Kidney (tissue), 14 donors: ENCODE measurements around the gene CHML. TPM values are rescaled to one million over a fixed set of nuclear protein-coding genes. Genes with fewer than 3 reads are reported as not detected.

Source experiments
- DNase-seq, 5 donors: peaks; one replicate each; pipeline ENCODE4 v3.0.0-alpha.2; 2013 to 2020
- FAIRE-seq: peaks from 2 replicates; lab custom pipeline; 2012; peaks lifted over from hg19 to GRCh38; lab: Jason Lieb, UNC
- H3K27ac ChIP-seq, 2 donors: one replicate each; pipeline ENCODE4 v1.7.0; 2013; ENCODE audit warnings: low read depth in 2 of 2, low read length in 2 of 2, inconsistent platforms in 1 of 2
- H3K27me3 ChIP-seq: one replicate; pipeline ENCODE4 v1.7.1; 2013; ENCODE audit warnings: low read length, inconsistent platforms; ENCODE audit not compliant: control insufficient read depth, insufficient read depth
- H3K36me3 ChIP-seq, 3 donors: one replicate each; pipeline versions ENCODE4 v1.7.0 to v1.7.1; 2013; ENCODE audit warnings: low read length in 3 of 3, control low read depth in 1 of 3, inconsistent platforms in 1 of 3; ENCODE audit not compliant: insufficient read depth in 3 of 3, control insufficient read depth in 2 of 3
- H3K4me1 ChIP-seq, 3 donors: one replicate each; pipeline versions ENCODE4 v1.7.0 to v1.7.1; 2013; ENCODE audit warnings: low read length in 3 of 3, inconsistent platforms in 1 of 3, low read depth in 1 of 3; ENCODE audit not compliant: control insufficient read depth in 2 of 3, insufficient read depth in 2 of 3
- H3K4me3 ChIP-seq, 3 donors: one replicate each; pipeline versions ENCODE4 v1.7.0 to v1.8.1; 2013; ENCODE audit warnings: low read length in 3 of 3, control low read depth in 1 of 3, inconsistent platforms in 1 of 3
- H3K9ac ChIP-seq, 3 donors: one replicate each; pipeline versions ENCODE4 v1.7.0 to v1.7.1; 2013; ENCODE audit warnings: low read length in 3 of 3, control low read depth in 1 of 3, inconsistent platforms in 1 of 3
- H3K9me3 ChIP-seq, 3 donors: one replicate each; pipeline versions ENCODE4 v1.7.0 to v1.7.1; 2013; ENCODE audit warnings: low read length in 3 of 3, control low read depth in 1 of 3, inconsistent platforms in 1 of 3; ENCODE audit not compliant: control insufficient read depth in 2 of 3, insufficient read depth in 1 of 3
- CTCF ChIP-seq: IDR thresholded peaks from 3 replicates; pipeline ENCODE4 v1.5.1; 2012; ENCODE audit warnings: mild to moderate bottlenecking, moderate library complexity, borderline replicate concordance; ENCODE audit not compliant: insufficient read depth; ENCODE audit errors: extremely low read depth
- intact Hi-C: fragments of 100-400 bp; cut with DNase I; formaldehyde crosslinking; loops from one replicate; pipeline ENCODE4 v1.11.1; 2022
- polyA plus RNA-seq: library from polyadenylated mRNA; stranded (reverse); fragments of 350-450 nt; fragmentation: Illumina TruSeq; extraction: RNeasy Lipid Tissue Mini Kit (QIAGEN cat#74804); gene quantifications from one replicate; pipeline ENCODE4 v1.2.3, GENCODE V29; 2014; ENCODE audit warnings: low read depth, low replicate concordance; ENCODE audit not compliant: insufficient read depth
- total RNA-seq: library from RNA; stranded (reverse); fragmentation: NEBNext Ultra II Directional; extraction: Animal tissue kit (Norgen Biotek cat#: 25700); gene quantifications from one replicate; pipeline ENCODE4 v1.2.1, GENCODE V29; 2021
- donor health status: control.
- donor health status: control.
- donor health status: control.
- donor health status: control.
- donor health status: control.
- donor health status: DM: yes; HTN: yes; CAD: no.
- donor health status: Normal renal cell carcinoma (clear cell type).

Gene CHML
- total and polyA plus RNA-seq, 2 donors from 2014 or later = 1.8 to 7.3 TPM

- no peak overlapping the region for H3K4me3 ChIP-seq
- no peaks in the 10 kb centered on the region for H3K4me1 ChIP-seq
- intact Hi-C loops = no loop called here
- H3K36me3 ChIP-seq = no peaks in the 10 kb centered on the region
- FAIRE-seq (no peak), DNase-seq (no peak)
- no peak overlapping the region for H3K9ac ChIP-seq
- no peaks in the 10 kb centered on the region for H3K27me3 ChIP-seq
- no peak for TF ChIP-seq CTCF
- H3K27ac ChIP-seq = no peak overlapping the region
- no peaks in the 10 kb centered on the region for H3K9me3 ChIP-seq
Observed at GRCh38 chr1:241679404-241679803, 39.2 kb upstream of the CHML start.

- no peaks in the 10 kb centered on the region for H3K27me3 ChIP-seq
- DNase-seq (no peak), FAIRE-seq (no peak)
- no peak overlapping the region for H3K4me3 ChIP-seq
- H3K27ac ChIP-seq = no peak overlapping the region
- intact Hi-C loops = no loop called here
- H3K4me1 ChIP-seq = no peaks in the 10 kb centered on the region
- H3K36me3 ChIP-seq = no peaks in the 10 kb centered on the region
- H3K9ac ChIP-seq = no peak overlapping the region
- H3K9me3 ChIP-seq = no peaks in the 10 kb centered on the region
- TF ChIP-seq CTCF = no peak
Observed at GRCh38 chr1:241678536-241678935, 38.4 kb upstream of the CHML start.

GRCh38 chr1:241677201-241677600, 37.0 kb upstream of the CHML start:
- FAIRE-seq (no peak), DNase-seq (no peak)
- Histone ChIP-seq H3K4me1 (no peaks in the 10 kb centered on the region), H3K27ac (no peak overlapping the region), H3K4me3 (no peak overlapping the region), H3K36me3 (no peaks in the 10 kb centered on the region), H3K9ac (no peak overlapping the region), H3K9me3 (no peaks in the 10 kb centered on the region), H3K27me3 (no peaks in the 10 kb centered on the region)
- no peak for TF ChIP-seq CTCF
- intact Hi-C loops = no loop called here

GRCh38 chr1:241675983-241676382, 35.8 kb upstream of the CHML start:
- TF ChIP-seq CTCF = no peak
- DNase-seq (peak in 1 of 5 donors; percentile 2), FAIRE-seq (no peak)
- Histone ChIP-seq H3K9me3 (no peaks in the 10 kb centered on the region), H3K27me3 (no peaks in the 10 kb centered on the region), H3K4me3 (no peak overlapping the region), H3K4me1 (no peaks in the 10 kb centered on the region), H3K36me3 (no peaks in the 10 kb centered on the region), H3K9ac (no peak overlapping the region), H3K27ac (no peak overlapping the region)
- intact Hi-C loops = no loop called here
